SU-DHL-6 (cell line): ENCODE data around the gene FIGNL2.

Experiments
- EZH2phosphoT487 ChIP-seq: fragments of 200-600 bp; sonication (generic), shearing (Covaris generic); conservative IDR thresholded peaks from 2 replicates; pipeline ENCODE4 v1.6.1; 2018; ENCODE audit warnings: mild to moderate bottlenecking, antibody characterized with exemption, low read length, moderate library complexity, mixed read lengths
- TF ChIP-seq, protein P1 (sequence below): fragments of 200-600 bp; sonication (generic); IDR thresholded peaks from one replicate; pipeline ENCODE4 v1.5.1; 2017; ENCODE audit warnings: antibody characterized with exemption, mild to moderate bottlenecking, low read length, moderate library complexity; ENCODE audit not compliant: insufficient read depth, poor library complexity, severe bottlenecking

GRCh38 chr12:51883998-51884675 lies 35.6 kb upstream of the FIGNL2 start:
- TF ChIP-seq, protein P1, sequence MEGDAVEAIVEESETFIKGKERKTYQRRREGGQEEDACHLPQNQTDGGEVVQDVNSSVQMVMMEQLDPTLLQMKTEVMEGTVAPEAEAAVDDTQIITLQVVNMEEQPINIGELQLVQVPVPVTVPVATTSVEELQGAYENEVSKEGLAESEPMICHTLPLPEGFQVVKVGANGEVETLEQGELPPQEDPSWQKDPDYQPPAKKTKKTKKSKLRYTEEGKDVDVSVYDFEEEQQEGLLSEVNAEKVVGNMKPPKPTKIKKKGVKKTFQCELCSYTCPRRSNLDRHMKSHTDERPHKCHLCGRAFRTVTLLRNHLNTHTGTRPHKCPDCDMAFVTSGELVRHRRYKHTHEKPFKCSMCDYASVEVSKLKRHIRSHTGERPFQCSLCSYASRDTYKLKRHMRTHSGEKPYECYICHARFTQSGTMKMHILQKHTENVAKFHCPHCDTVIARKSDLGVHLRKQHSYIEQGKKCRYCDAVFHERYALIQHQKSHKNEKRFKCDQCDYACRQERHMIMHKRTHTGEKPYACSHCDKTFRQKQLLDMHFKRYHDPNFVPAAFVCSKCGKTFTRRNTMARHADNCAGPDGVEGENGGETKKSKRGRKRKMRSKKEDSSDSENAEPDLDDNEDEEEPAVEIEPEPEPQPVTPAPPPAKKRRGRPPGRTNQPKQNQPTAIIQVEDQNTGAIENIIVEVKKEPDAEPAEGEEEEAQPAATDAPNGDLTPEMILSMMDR, result no peak
- no peak for TF ChIP-seq EZH2phosphoT487
